ENCODE measurements around the gene NPEPL1. TPM values are rescaled to one million over a fixed set of nuclear protein-coding genes. Genes with fewer than 3 reads are reported as not detected.
"Not testable (repeated sequence)": the region's sequence is repeated elsewhere in the genome, so short reads cannot be mapped to it uniquely, and the experiment has no call there.

Gene NPEPL1
- total and polyA plus RNA-seq, 2 of the 8 experiments (the other 6 are each of a cell fraction or from before 2014, with no cell fraction given) = 12.4 to 26.8 TPM

DNA sequence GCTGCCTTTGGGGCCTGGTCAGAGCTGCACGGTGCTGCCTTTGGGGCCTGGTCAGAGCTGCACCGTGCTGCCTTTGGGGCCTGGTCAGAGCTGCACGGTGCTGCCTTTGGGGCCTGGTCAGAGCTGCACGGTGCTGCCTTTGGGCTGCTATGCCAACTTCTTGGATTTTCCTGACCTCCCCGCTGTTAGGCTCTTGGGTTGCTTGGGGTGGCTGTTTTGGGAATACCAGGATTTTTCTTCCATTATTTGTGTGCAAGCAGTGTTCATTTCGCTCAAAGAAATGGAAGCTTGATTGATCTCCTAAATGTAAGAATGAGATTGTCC lies 44.1 kb upstream of the NPEPL1 start:
- peaks cover 0 to 20% of the 10 kb centered on the region in 2 experiments; a peak in 3 of 4 replicates for H3K79me2 ChIP-seq (ENCODE audit: control insufficient read depth in 1 of 2, insufficient read depth in 2 of 2, low read length in 2 of 2)
- not testable (repeated sequence) for H2BK5ac ChIP-seq (ENCODE audit: low read depth, low read length); H3K4me1 ChIP-seq (replicated peaks in 1 of 4; ENCODE audit: control insufficient read depth in 3 of 4, insufficient read depth in 4 of 4, low read length in 3 of 4); H2BK15ac ChIP-seq (ENCODE audit: low read length); H3K14ac ChIP-seq (ENCODE audit: insufficient read length); FAIRE-seq; H2AFZ ChIP-seq (ENCODE audit: low read length); H3K27ac ChIP-seq (ENCODE audit: low read depth, low read length); H4K91ac ChIP-seq (replicated peaks; ENCODE audit: insufficient read length, low read length); H3K4ac ChIP-seq (replicated peaks; ENCODE audit: insufficient read length, low read depth, low read length); H3K9ac ChIP-seq (replicated peaks in 1 of 4; ENCODE audit: extremely low read depth in 1 of 4, low read depth in 3 of 4, low read length in 3 of 4); H2AK5ac ChIP-seq (ENCODE audit: low read depth, low read length); H3K4me2 ChIP-seq (ENCODE audit: insufficient read depth in 1 of 2, low read depth in 2 of 2, low read length in 2 of 2); H2BK20ac ChIP-seq (ENCODE audit: low read length); H2BK120ac ChIP-seq (replicated peaks; ENCODE audit: low read depth, low read length); H4K20me1 ChIP-seq (replicated peaks in 1 of 2; ENCODE audit: control insufficient read depth in 1 of 2, insufficient read depth in 2 of 2, low read length in 2 of 2); H4K8ac ChIP-seq (ENCODE audit: extremely low read depth, insufficient read depth, low read length); H3K79me1 ChIP-seq (ENCODE audit: low read depth, low read length); H3K56ac ChIP-seq (replicated peaks; ENCODE audit: insufficient read length, low read depth, low read length); H4K5ac ChIP-seq (ENCODE audit: insufficient read length, low read depth, low read length); H3K18ac ChIP-seq (ENCODE audit: extremely low read depth, low read length); H3K27me3 ChIP-seq (replicated peaks in 1 of 4; ENCODE audit: control insufficient read depth in 3 of 4, extremely low read depth in 1 of 4, insufficient read depth in 3 of 4, low read length in 3 of 4); H3K4me3 ChIP-seq (ENCODE audit: extremely low read depth in 1 of 4, insufficient read depth in 2 of 4, low read depth in 3 of 4, low read length in 4 of 4); H3K23ac ChIP-seq (ENCODE audit: insufficient read length); H2BK12ac ChIP-seq (ENCODE audit: low read depth, low read length); H3K36me3 ChIP-seq (ENCODE audit: control insufficient read depth in 2 of 4, insufficient read depth in 4 of 4, low read length in 3 of 4); H3K9me3 ChIP-seq (ENCODE audit: insufficient read depth in 2 of 2, low read depth in 1 of 2, low read length in 1 of 2)
- DNase-seq (ENCODE audit: low read depth in 1 of 2, low spot score in 2 of 2) = peak in 1 of 2 experiments; percentile 26
- WGBS, 2 experiments (ENCODE audit: extremely low coverage in 1 of 2, insufficient coverage in 1 of 2, insufficient read length in 1 of 2, insufficient replicate concordance in 2 of 2, low coverage in 1 of 2, low lambda C conversion rate in 2 of 2, missing lambda C conversion rate in 1 of 2) = 75% methylated on average over 6 of the region's 6 CpGs; no CpG with 5 or more reads in 1 of the 2 experiments
- peaks cover 19% of the 10 kb centered on the region for H3K23me2 ChIP-seq (ENCODE audit: low read depth, low read length)
- ChIA-PET CTCF (ENCODE audit: partially characterized antibody) (interaction anchor here (0.9 to 7.7 kb wide), 14 partner anchors 10 to 871 kb away, joined by 3 to 57 read pairs (median 4); no protein-coding TSS in a partner anchor), POLR2A (ENCODE audit: partially characterized antibody) (interaction anchor here (1.1 to 2.3 kb wide), 8 partner anchors 9 to 200 kb away, joined by 3 to 10 read pairs (median 4); no protein-coding TSS in a partner anchor)

All from H1 (cell line).